Activated gamma-delta T cell (primary cell): ENCODE measurements around the gene OR13C5.
"Not testable (repeated sequence)": the region's sequence is repeated elsewhere in the genome, so short reads cannot be mapped to it uniquely, and the experiment has no call there.

Source experiments
- DNase-seq: peaks from one replicate; lab custom pipeline; 2025; lab: John Stamatoyannopoulos, UW
- total RNA-seq, 2 donors: gene quantifications; one replicate each; lab custom pipeline; 2026; lab: John Stamatoyannopoulos, UW

Gene OR13C5, protein sequence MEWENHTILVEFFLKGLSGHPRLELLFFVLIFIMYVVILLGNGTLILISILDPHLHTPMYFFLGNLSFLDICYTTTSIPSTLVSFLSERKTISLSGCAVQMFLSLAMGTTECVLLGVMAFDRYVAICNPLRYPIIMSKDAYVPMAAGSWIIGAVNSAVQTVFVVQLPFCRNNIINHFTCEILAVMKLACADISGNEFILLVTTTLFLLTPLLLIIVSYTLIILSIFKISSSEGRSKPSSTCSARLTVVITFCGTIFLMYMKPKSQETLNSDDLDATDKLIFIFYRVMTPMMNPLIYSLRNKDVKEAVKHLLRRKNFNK
- total RNA-seq = 0 reads per million in 2 donors

DNA sequence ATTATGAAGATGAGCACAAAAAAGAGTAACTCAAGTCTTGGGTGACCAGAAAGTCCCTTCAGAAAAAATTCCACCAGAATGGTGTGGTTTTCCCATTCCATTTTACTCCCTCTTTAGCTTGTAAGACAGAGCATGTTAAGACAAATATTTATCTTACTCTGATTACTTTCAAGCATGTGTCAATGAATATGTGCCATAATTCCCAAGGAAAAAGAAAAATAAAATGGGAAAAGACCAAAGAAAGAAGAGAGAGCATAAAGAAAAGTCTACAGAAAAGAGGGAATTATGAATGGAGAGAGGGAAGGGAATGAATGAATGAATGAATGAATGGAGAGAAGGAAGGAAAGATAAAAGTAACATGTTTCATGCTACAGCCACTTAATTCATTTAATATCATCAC, at the start of gene OR13C5:
Gene OR13C5, minus strand, starts transcription at position 101 of the 400 bp plus-strand sequence. Its CDS starts 0 bp downstream, at position 101.
- not testable (repeated sequence) for DNase-seq

DNA sequence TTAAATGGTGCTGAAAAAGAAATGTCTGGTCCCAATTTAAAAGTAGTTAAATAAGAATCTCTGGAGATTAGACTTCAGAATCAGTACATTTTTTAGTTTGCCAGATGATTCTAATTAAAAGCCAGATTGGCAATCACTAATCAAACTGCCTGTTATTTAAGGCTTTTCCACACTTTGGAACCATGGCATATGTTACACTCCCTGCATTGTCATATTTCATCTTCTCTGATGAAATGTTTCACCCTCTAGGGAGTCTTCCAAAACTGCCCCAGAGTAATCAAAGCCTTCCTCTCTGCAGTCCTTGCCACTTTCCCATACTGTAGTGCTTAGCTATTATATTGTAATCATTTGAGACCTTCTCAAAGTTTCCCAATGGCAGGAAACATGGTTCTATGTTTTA, 36.2 kb upstream of the OR13C5 start:
- DNase-seq = no peak

DNA sequence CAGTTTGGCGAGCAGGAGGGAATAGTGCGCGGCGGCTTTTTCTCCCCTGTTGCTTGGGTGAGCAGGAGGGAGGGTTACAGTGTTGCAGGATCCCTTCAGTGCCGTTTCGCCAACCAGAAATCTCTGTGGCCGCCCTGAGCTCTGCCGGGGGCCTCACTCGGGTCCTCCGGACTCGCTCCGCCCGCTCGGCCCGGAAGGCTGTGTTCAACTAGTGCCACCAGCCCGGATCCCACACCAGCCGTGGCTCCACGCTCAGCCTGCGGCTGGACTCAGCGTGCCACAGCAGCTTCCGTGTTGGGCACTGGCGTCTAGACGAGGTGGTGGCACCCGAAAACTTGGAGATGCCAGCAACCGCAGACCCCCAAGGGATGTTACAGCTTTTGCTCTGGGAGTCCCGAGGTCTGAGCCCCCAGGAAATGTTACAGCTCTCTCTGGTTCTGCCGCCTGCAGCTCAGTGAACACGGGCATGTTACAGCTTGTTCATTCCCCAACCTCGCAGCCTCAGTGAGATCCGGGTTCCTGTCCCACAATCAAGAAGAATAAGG, 34.8 kb upstream of the OR13C5 start:
- DNase-seq = no peak

DNA sequence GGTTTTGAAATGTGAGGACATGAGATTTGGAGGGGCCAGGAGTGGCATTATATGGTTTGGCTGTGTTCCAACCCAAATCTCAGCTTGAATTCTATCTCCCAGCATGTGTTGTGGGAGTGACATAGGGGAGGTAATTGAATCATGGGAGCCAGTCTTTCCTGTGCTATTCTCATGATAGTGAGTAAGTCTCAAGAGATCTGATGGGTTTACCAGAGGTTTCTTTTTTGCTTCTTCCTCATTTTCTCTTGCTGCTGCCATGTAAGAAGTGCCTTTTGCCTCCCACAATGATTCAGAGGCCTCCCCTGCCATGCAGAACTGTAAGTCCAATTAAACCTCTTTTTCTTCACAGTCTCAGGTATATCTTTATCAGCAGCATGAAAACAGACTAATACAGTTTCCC, 26.8 kb upstream of the OR13C5 start:
- not testable (repeated sequence) for DNase-seq

DNA sequence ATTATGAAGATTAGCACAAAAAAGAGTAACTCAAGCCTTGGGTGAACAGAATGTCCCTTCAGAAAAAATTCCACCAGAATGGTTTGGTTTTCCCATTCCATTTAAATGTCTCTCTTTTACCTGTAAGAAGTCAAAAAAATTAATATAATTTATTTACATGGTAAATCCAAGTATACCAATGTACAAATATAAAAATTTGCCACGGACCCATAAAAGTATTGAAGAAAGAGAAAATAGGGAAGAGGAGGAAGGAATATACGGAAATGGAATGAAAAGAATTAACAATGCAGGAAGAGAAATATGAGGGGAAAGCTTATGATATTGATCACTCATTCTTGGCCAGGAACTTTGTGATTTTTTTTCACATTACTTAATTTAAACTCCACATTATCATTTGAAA, 18.9 kb upstream of the OR13C5 start, which contains the start of gene OR13C9:
Gene OR13C9, minus strand, starts transcription at position 101 of the 400 bp plus-strand sequence. Its CDS starts 0 bp downstream, at position 101.
- no peak for DNase-seq

DNA sequence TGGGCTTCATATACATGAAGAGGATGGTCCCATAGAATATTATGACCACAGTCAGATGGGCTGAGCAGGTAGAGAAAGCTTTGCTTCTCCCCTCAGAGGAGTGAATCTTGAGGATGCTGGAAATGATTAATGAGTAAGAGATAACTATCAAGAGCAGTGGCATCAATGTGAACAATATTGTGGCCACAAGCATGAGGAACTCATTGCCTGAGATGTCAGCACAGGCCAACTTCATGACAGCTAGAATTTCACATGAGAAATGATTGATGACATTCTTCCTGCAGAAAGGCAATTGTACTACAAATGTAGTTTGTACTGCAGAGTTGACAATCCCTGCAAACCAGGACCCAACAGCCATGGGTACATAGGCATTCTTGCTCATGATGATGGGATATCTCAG, 18.2 kb upstream of the OR13C5 start:
- DNase-seq = no peak

DNA sequence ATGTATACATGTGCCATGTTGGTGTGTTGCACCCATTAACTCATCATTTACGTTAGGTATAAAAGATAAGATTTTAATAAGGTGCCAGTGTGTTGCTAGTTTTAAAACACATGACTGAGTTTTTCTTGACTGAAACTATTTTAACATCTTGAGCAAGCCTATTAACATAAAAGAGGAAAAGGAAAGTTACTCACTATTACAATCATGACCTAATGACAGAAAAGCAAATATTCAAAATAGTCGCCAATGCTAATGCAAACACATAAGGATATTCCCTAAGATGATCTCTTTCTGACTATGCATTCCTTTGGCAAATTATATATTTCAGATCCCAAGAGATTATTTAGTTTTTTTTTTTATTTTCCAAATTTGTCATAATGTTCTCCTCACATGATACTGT, 12.0 kb upstream of the OR13C5 start:
- no peak for DNase-seq

DNA sequence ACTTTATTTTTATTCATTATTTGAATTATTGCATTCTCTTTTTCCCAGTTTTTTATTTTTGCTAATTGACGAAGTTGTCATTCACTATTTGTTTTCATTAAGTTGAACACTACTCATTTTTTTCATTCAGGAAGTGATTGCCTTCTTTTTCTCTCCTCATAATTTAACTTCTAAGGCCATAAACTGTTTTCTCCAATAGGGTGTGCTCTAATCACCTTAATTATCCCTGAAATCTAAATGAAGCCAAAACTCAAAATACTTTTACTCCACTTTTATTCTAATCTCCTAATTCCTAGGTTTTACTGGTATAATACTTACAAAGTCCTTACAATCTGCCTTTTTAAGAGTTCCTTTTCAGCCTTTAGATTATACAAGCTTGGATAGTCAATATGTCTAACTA, 9.1 kb upstream of the OR13C5 start:
- no peak for DNase-seq

DNA sequence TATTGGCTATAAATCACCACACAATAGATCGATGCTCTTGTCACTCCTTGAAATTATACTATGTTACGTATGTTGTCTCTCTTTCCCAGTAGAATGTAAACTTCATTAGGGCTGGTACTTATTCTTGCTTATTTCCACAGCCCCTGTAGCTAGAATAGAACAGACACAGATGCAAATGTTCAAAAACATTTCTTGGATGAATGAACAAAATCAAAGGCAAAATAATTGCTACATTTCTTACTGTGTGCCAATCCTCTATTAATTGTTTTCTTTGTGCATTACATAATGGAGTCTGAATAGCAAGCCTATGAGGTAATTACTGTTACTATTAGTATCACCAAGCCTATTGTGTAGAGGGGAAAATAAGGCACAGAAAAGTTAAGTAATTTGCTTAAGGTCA, 6.9 kb upstream of the OR13C5 start:
- DNase-seq = no peak

DNA sequence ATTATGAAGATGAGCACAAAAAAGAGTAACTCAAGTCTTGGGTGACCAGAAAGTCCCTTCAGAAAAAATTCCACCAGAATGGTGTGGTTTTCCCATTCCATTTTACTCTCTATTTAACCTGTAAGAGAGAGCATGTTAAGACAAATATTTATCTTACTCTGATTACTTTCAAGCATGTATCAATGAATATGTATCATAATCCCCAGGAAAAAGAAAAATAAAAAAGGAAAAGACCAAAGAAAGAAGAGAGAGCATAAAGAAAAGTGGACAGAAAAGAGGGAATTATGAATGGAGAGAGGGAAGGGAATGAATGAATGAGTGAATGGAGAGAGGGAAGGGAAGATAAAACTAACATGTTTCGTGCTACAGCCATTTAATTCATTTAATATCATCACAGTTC, 6.3 kb upstream of the OR13C5 start, which contains the start of gene OR13C2:
Gene OR13C2, minus strand, starts transcription at position 101 of the 400 bp plus-strand sequence. Its CDS starts 0 bp downstream, at position 101.
- DNase-seq = not testable (repeated sequence)

DNA sequence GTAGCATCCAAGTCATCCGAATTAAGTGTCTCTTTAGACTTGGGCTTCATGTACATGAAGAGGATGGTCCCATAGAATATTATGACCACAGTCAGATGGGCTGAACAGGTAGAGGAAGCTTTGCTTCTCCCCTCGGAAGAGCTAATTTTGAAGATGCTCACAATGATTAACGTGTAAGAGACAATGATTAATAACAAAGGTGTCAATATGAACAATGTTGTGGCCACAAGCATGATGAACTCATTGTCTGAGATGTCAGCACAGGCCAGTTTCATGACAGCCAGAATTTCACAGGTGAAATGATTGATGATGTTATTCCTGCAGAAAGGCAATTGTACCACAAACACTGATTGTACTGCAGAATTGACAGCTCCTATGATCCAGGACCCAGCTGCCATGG, 5.6 kb upstream of the OR13C5 start:
- no peak for DNase-seq

DNA sequence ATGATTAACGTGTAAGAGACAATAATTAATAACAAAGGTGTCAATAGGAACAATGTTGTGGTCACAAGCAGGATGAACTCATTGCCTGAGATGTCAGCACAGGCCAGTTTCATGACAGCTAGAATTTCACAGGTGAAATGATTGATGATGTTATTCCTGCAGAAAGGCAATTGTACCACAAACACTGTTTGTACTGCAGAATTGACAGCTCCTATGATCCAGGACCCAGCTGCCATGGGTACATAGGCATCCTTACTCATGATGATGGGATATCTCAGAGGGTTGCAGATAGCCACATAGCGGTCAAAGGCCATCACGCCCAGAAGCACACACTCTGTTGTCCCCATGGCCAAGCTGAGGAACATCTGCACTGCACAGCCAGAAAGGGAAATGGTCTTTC, 464 bp downstream of the OR13C5 start:
- not testable (repeated sequence) for DNase-seq

DNA sequence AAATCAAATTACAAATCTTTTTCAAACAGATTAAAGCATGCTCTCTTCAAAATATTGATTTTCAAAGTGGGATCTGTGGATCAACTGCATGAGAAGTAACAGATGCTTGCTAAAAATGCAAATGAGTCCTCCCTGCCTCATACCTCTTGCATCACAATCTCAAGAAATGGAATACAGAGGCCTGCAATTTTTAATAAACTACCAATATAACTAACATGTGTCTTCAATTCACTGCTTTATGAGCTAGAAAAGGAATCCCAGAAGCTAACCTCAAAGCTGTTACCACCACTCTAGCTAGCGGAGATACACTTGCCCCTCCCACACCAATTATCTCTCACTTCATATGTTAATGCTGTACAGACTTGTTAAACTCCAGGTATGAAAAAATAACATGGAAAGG, 9.6 kb downstream of the OR13C5 start:
- no peak for DNase-seq

DNA sequence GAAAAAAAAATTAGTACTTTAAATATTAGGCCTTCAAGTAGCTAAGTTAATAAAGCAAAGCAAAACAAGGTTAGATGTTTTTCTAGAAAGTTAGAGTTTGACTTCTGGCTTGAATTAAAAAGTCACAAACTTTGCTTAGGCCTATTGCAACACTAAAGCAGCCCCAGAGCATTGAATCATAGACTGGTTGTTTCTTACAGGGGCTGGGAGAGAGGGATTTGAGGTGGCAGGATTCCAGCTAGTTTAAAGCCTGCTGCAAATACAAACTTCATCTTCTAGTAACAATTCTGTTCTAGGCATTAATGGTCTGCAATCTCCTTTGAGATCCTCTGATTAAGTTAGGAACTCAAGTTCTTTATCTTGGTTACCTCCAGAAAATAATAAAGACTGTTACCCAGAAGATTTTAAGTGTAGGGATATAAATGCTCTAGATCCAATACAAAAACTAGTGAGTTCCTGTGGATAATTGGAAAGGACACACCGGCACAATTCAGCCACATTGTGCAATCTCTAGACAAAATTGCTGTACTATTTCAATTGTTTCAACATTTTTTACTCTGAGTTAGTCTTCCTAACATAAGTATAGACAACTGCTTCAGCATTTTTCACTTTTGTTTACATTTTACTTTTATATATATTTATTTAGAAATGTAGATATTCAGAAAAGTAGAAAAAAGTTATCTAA, 12.6 kb downstream of the OR13C5 start:
- DNase-seq = no peak

DNA sequence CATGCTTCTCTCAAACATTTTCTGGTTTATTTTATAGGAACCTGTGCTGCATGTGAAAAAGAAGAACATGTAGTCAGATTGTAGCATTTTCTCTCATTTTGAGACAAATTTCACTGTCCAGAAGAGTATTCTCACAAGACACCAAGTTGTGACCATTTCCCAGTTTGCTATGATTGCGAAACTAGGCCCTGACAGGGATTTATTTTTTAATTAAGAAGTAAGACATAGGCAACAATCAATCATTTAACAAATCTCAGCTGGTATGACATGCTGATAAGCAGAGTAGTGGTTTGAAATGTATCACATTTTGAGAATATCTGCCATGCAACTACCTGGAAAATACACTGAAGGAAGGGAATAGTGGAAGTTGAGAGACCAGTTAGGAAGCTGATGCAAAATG, 18.7 kb downstream of the OR13C5 start:
- no peak for DNase-seq

DNA sequence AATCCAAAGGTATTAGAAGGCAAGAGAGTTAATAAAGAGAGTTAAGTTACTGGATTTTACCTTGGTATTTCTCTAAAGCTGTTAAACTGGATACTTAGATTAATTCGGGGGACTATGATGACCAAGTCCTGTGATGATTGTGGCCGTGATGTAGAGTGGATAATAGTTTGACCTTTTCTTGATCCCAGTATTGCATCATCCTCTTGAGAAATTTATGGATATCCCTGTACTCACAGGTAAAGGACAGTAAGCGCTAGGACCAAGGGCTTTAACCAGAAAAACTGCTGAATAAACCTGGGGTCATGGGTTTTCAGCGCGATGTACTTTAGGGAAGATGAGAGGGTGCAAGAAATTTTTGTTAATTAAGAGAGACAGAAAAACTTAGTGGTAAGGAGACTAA, 21.9 kb downstream of the OR13C5 start:
- no peak for DNase-seq

DNA sequence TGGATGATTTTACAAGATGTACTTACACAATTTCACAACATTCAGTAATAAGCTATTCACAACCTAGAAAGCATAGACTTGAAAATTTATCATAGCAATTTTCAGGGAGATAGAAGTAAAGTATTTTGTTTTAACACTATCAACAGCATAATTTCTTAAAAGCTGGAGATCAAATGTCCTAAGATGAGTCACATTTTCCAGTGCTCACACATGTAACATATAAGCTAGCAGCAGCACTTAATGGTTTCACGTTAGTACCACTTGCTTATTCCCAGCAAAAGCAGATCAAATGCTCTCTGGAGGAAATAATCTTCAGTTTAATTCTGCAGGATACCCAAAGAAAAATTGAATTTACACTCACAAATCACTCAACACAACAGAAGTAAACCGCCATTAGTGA, 23.8 kb downstream of the OR13C5 start:
- DNase-seq = no peak

DNA sequence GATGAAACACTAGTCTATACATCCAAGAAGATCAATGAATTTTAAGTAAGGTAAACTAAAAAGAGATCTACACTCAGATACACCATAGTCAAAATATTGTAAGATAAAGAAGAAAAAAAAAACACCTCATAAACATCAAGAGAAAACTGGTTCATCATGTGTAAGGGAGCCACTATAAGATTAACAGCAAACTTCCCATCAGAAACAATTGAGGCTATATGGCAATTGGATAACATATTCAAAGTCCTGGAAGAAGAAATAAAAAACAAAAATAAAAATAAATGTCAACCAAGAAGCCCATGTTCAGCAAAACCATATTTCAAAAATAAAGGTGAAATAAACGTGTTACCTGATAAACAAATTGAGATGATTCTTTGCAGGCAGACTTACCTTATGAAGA, 26.6 kb downstream of the OR13C5 start:
- no peak for DNase-seq

DNA sequence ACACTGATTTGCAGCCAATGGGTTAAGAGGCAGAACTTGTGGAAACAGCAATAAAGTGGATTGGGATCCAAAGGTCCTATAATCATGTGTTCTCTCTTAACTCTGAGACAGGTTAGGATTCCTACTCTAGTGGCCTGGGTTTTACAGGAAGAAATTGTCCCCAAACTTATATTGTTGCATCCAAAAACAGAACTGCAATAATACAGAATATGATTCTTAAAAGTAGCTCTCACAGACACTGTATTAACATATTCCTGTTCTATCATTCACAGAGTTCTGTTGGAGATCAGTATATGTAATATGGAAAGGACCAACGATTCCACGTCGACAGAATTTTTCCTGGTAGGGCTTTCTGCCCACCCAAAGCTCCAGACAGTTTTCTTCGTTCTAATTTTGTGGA, 30.3 kb downstream of the OR13C5 start, which contains the start of gene OR13C8:
Gene OR13C8, plus strand, starts transcription at position 301 of the 400 bp plus-strand sequence. Its CDS starts 0 bp downstream, at position 301.
- no peak for DNase-seq

DNA sequence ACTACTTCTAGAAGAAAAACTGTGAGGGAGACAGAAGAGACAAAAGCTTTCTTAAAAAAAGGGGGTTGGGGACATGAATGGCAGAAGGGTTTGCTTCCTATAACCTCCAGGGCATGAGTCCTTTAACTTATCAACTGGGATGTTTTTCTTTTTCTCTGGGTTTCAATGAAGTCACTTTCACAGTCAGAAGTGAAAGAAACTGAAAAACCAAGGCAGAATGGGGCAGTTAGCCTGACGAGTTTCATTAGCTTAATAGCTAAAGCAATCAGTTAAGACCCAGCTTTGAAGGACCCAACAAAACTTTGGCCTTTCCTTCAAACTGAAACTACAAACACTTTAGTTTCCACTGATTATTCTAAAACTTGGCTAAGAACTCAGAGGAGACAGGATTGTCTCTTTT, 34.9 kb downstream of the OR13C5 start:
- DNase-seq = no peak

DNA sequence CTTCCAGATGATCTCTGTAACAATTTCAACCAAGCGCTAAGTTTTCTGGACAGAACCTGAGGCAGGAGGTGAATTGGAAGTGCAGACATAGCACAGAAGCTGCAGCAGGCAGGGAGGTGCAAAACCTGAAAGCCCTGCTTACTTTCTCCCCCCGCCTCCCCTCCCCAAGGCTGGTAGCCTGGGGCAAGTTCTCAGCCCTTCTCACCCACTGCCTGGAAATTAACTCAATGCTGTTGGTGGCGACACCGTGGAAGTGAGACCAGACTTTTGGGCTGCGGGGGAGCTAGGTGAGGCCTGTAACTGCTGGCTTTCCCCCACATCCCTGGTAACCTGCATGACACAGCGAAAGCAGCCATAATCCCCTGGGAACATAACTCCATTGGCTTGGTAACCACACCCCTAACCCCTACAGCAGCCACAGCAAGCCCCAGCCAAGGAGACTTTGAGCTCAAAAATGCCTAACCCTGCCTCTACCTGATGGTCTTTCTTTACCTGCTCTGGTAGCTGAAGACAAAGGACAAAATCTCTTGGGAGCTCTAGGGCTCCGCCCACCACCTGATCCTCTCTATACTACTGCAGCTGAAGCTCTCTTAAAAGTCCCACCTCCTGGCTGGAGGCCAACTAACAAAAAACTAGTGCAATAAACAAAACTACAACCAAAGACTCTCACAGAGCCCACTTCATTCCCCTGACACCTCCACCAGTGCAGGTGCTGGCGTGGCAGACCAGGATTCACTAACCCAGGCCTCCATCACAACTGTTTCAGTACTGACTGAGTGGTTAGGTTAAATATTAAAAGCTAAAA, 42.2 kb downstream of the OR13C5 start:
- no peak for DNase-seq

DNA sequence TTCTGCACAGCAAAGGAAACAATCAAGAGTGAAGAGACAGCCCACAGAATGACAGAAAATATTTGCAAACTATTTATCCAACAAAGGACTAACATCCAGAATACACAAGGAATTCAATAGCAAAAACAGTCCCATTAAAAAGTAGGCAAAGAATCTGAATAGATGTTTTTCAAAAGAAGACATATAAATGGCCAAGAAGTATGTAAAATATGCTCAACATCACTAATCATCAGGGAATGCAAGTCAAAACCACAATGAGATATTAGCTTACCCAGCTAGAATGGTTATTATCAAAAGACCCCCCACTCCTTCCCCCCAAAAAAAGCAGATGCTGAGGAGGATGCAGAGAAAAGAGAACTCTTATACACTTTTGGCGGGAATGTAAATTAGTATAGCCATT, 43.7 kb downstream of the OR13C5 start:
- no peak for DNase-seq
